ENCODE data around the gene AKT1.

The AKT1 gene

GRCh38 chr14:104793703-104793959, 1.9 kb downstream of the AKT1 start:
- in situ Hi-C loops (cut with HindIII; ENCODE audit: low pct_ligation_motif_present, low sequenced_read_pairs), result no loop called here

GRCh38 chr14:104792945-104793702, 2.4 kb downstream of the AKT1 start:
- no peaks in the 10 kb centered on the region for H3K27me3 ChIP-seq (replicated peaks)
- peaks cover 17% of the 10 kb centered on the region for H3K36me3 ChIP-seq (replicated peaks)
- peak; percentile 11 for TF ChIP-seq CTCF (IDR thresholded peaks at IDR 0.05; ENCODE audit: low read depth, low read length, missing control alignments)
- no peak overlapping the region for H3K4me3 ChIP-seq (ENCODE audit: low read depth, low read length)
- H3K27ac ChIP-seq, result no peak overlapping the region
- in situ Hi-C loops (cut with HindIII; ENCODE audit: low pct_ligation_motif_present, low sequenced_read_pairs), result no loop called here
- no peak for DNase-seq

More at GRCh38 chr14:104793703-104793959, 1.9 kb downstream of the AKT1 start:
- Histone ChIP-seq H3K27me3 (replicated peaks) (no peaks in the 10 kb centered on the region), H3K4me3 (ENCODE audit: low read depth, low read length) (peak overlapping the region; percentile 74), H3K27ac (no peak overlapping the region), H3K36me3 (replicated peaks) (peaks cover 15% of the 10 kb centered on the region)
- no peak for DNase-seq
- no peak for TF ChIP-seq CTCF (IDR thresholded peaks at IDR 0.05; ENCODE audit: low read depth, low read length, missing control alignments)

GRCh38 chr14:104792101-104792884, 3.3 kb downstream of the AKT1 start:
- H3K4me3 ChIP-seq (ENCODE audit: low read depth, low read length), result no peak overlapping the region
- no peak for DNase-seq
- no peaks in the 10 kb centered on the region for H3K27me3 ChIP-seq (replicated peaks)
- in situ Hi-C loops (cut with HindIII; ENCODE audit: low pct_ligation_motif_present, low sequenced_read_pairs), result no loop called here
- peaks cover 17% of the 10 kb centered on the region for H3K36me3 ChIP-seq (replicated peaks)
- H3K27ac ChIP-seq, result no peak overlapping the region
- TF ChIP-seq CTCF (IDR thresholded peaks at IDR 0.05; ENCODE audit: low read depth, low read length, missing control alignments), result no peak

GRCh38 chr14:104791425-104791824, 4.1 kb downstream of the AKT1 start:
- Histone ChIP-seq H3K36me3 (replicated peaks) (peaks cover 17% of the 10 kb centered on the region), H3K4me3 (ENCODE audit: low read depth, low read length) (no peak overlapping the region)
- no peak for TF ChIP-seq CTCF (IDR thresholded peaks at IDR 0.05; ENCODE audit: low read depth, low read length, missing control alignments)

GRCh38 chr14:104789752-104790743, 5.5 kb downstream of the AKT1 start:
- no peak for TF ChIP-seq CTCF (IDR thresholded peaks at IDR 0.05; ENCODE audit: low read depth, low read length, missing control alignments)
- Histone ChIP-seq H3K27me3 (replicated peaks) (no peaks in the 10 kb centered on the region), H3K27ac (no peak overlapping the region), H3K4me3 (ENCODE audit: low read depth, low read length) (no peak overlapping the region), H3K36me3 (replicated peaks) (peaks cover 17% of the 10 kb centered on the region)
- no peak for DNase-seq
- in situ Hi-C loops (cut with HindIII; ENCODE audit: low pct_ligation_motif_present, low sequenced_read_pairs), result no loop called here

More at GRCh38 chr14:104791425-104791824, 4.1 kb downstream of the AKT1 start:
- in situ Hi-C loops (cut with HindIII; ENCODE audit: low pct_ligation_motif_present, low sequenced_read_pairs), result no loop called here
- H3K27me3 ChIP-seq (replicated peaks), result no peaks in the 10 kb centered on the region
- DNase-seq, result no peak
- H3K27ac ChIP-seq, result no peak overlapping the region

Measured in brain microvascular endothelial cell (primary cell).